ENCODE measurements around the gene ZNF488. TPM values are rescaled to one million over a fixed set of nuclear protein-coding genes. Genes with fewer than 3 reads are reported as not detected.

Gene ZNF488
- total and polyA plus RNA-seq, 9 donors: 0.15 to 0.57 (median 0.25) TPM

DNA sequence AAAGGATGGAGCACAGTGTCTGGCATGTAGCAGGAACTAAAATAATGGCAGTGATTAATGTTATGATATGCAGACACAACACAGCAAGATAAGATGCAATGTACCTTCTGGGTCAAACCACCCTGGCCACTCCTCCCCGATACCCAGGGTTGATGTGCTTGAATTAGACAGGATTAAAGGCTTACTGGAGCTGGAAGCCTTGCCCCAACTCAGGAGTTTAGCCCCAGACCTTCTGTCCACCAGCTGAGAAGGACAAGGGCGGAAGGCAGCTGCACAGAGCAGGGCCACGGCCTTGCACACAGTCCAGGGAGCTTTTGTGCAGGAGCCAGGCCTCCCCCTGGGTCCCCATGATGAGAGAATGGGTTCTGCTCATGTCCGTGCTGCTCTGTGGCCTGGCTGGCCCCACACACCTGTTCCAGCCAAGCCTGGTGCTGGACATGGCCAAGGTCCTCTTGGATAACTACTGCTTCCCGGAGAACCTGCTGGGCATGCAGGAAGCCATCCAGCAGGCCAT lies 35.9 kb downstream of the ZNF488 start, which contains the start of gene RBP3:
Gene RBP3 (plus strand): TSS at position 226 of the 514 bp plus-strand sequence. CDS start 122 bp downstream, at position 348.
- DNase-seq: no peak
- H3K27me3 ChIP-seq: no peaks in the 10 kb centered on the region
- no peaks in the 10 kb centered on the region for H3K4me1 ChIP-seq (ENCODE audit: insufficient read depth)
- 72 to 78% (median 75%) methylated on average over 5 of the region's 5 CpGs for WGBS, 3 donors
- TF ChIP-seq, protein P1, sequence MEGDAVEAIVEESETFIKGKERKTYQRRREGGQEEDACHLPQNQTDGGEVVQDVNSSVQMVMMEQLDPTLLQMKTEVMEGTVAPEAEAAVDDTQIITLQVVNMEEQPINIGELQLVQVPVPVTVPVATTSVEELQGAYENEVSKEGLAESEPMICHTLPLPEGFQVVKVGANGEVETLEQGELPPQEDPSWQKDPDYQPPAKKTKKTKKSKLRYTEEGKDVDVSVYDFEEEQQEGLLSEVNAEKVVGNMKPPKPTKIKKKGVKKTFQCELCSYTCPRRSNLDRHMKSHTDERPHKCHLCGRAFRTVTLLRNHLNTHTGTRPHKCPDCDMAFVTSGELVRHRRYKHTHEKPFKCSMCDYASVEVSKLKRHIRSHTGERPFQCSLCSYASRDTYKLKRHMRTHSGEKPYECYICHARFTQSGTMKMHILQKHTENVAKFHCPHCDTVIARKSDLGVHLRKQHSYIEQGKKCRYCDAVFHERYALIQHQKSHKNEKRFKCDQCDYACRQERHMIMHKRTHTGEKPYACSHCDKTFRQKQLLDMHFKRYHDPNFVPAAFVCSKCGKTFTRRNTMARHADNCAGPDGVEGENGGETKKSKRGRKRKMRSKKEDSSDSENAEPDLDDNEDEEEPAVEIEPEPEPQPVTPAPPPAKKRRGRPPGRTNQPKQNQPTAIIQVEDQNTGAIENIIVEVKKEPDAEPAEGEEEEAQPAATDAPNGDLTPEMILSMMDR (IDR thresholded peaks at IDR 0.05): no peak
- TF ChIP-seq EP300 (IDR thresholded peaks at IDR 0.05): no peak
- TF ChIP-seq POLR2A (IDR thresholded peaks at IDR 0.05): no peak
- no peak within 1 kb of the TSS for H3K4me3 ChIP-seq
- intact Hi-C loops (cut with DNase I): no loop called here
- no peaks in the 10 kb centered on the region for H3K9me3 ChIP-seq
- no peaks in the 10 kb centered on the region for H3K36me3 ChIP-seq
- no peak within 1 kb of the TSS for H3K27ac ChIP-seq

DNA sequence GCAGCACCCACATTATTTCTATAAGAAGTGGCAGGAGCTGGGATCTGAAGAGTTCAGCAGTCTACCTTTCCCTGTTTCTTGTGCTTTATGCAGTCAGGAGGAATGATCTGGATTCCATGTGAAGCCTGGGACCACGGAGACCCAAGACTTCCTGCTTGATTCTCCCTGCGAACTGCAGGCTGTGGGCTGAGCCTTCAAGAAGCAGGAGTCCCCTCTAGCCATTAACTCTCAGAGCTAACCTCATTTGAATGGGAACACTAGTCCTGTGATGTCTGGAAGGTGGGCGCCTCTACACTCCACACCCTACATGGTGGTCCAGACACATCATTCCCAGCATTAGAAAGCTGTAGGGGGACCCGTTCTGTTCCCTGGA lies 36.8 kb downstream of the ZNF488 start:
- no peak overlapping the region for H3K27ac ChIP-seq
- no peak overlapping the region for H3K4me3 ChIP-seq
- H3K27me3 ChIP-seq: no peaks in the 10 kb centered on the region
- no peaks in the 10 kb centered on the region for H3K4me1 ChIP-seq (ENCODE audit: insufficient read depth)
- intact Hi-C loops (cut with DNase I): no loop called here
- no peaks in the 10 kb centered on the region for H3K36me3 ChIP-seq
- TF ChIP-seq EP300 (IDR thresholded peaks at IDR 0.05) (no peak), POLR2A (IDR thresholded peaks at IDR 0.05) (no peak)
- TF ChIP-seq, protein P1 (IDR thresholded peaks at IDR 0.05): no peak
- no peaks in the 10 kb centered on the region for H3K9me3 ChIP-seq
- 71 to 74% (median 73%) methylated on average over 4 of the region's 4 CpGs for WGBS, 3 donors
- DNase-seq: no peak

DNA sequence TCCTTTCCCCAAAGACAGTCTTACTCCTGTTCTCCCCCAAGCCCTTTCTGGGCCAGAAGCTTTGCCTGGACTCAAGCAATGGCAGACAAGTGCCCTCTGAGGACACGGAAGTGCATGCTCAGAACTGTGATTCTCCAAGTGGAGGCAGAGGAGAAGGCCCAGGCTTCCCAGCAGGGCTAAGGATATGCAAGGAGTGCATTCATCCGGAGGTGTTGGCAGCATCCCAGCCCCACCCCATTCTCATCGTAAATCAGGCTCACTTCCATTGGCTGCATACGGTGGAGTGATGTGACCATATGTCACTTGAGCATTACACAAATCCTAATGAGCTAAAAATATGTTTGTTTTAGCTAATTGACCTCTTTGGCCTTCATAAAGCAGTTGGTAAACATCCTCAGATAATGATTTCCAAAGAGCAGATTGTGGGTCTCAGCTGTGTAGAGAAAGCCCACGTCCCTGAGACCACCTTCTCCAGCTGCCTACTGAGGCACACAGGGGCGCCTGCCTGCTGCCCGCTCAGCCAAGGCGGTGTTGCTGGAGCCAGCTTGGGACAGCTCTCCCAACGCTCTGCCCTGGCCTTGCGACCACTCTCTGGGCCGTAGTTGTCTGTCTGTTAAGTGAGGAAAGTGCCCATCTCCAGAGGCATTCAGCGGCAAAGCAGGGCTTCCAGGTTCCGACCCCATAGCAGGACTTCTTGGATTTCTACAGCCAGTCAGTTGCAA lies 37.4 kb downstream of the ZNF488 start:
- intact Hi-C loops (cut with DNase I): no loop called here
- WGBS, 3 donors: 72 to 74% (median 73%) methylated on average over 13 of the region's 13 CpGs
- Histone ChIP-seq H3K27me3 (no peaks in the 10 kb centered on the region), H3K4me1 (ENCODE audit: insufficient read depth) (no peaks in the 10 kb centered on the region), H3K27ac (no peak overlapping the region), H3K9me3 (no peaks in the 10 kb centered on the region), H3K4me3 (no peak overlapping the region), H3K36me3 (no peaks in the 10 kb centered on the region)
- TF ChIP-seq, protein P1 (IDR thresholded peaks at IDR 0.05): no peak
- TF ChIP-seq EP300 (IDR thresholded peaks at IDR 0.05): no peak
- TF ChIP-seq POLR2A (IDR thresholded peaks at IDR 0.05): no peak
- no peak for DNase-seq

DNA sequence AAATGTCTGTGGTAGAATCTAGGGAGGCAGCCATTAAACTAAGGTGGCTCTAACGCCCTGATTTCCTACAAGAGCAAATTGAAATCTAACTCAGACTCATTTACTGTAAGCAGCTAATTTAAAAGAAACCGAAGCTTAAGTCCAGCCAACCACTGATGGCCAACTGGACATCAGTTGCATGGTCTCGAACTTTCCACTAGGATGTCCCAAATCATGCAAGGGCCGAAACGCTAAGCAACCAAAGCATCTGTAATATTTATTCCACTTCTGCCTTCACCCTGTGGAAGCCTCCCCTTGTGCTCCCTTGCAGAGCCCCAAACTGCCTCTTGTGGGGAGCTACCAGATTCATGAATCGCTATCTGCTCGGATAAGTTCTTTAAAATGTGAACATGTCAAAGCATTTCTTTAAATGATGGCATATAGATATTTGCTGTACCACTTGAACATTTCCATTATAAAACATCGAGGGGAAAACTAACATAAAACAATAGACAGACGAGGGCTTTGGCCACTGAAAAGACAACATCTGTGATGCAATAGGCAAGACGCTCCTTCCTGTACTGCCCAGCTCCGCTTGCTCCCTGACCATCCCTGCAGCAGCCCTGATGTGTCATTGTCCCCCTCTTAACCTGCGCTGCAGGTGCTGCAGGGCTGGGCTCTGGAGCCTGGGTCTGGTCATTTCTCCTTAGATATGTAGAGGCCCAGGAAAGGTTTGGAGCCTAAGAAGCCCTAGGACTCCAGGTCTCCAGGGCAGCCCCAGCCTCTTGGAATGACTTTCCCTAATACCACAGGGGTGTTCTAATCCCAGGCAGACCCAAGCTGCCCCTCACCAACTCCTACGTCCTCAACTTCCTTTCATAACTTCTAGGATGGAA lies 38.9 kb downstream of the ZNF488 start:
- WGBS, 3 donors: 84 to 89% (median 87%) methylated on average over 13 of the region's 13 CpGs
- no peak for DNase-seq
- H3K36me3 ChIP-seq: no peaks in the 10 kb centered on the region

More for the DNA sequence above, 38.9 kb downstream of the ZNF488 start:
- H3K4me1 ChIP-seq (ENCODE audit: insufficient read depth): no peaks in the 10 kb centered on the region
- H3K27ac ChIP-seq: no peak overlapping the region
- TF ChIP-seq, protein P1 (IDR thresholded peaks at IDR 0.05): no peak
- no peak for TF ChIP-seq POLR2A (IDR thresholded peaks at IDR 0.05)
- TF ChIP-seq EP300 (IDR thresholded peaks at IDR 0.05): no peak
- intact Hi-C loops (cut with DNase I): no loop called here
- no peaks in the 10 kb centered on the region for H3K27me3 ChIP-seq
- no peaks in the 10 kb centered on the region for H3K9me3 ChIP-seq
- H3K4me3 ChIP-seq: no peak overlapping the region

All from ovary (tissue), 9 donors.